ENCODE data around the gene KBTBD13.

Gene KBTBD13

GRCh38 chr15:65101891-65102708, 25.6 kb downstream of the KBTBD13 start:
- TF ChIP-seq ZFX (IDR thresholded peaks at IDR 0.05; ENCODE audit: borderline replicate concordance) (no peak), CTCF (IDR thresholded peaks at IDR 0.05) (peak; percentile 58)
- no peak overlapping the region for H3K27ac ChIP-seq

GRCh38 chr15:65102912-65103311, 26.4 kb downstream of the KBTBD13 start:
- TF ChIP-seq CTCF (IDR thresholded peaks at IDR 0.05), result no peak
- no peak for TF ChIP-seq ZFX (IDR thresholded peaks at IDR 0.05; ENCODE audit: borderline replicate concordance)
- H3K27ac ChIP-seq, result no peak overlapping the region

GRCh38 chr15:65105038-65105437, 28.5 kb downstream of the KBTBD13 start:
- H3K27ac ChIP-seq, result no peak overlapping the region
- no peak for TF ChIP-seq ZFX (IDR thresholded peaks at IDR 0.05; ENCODE audit: borderline replicate concordance)
- TF ChIP-seq CTCF (IDR thresholded peaks at IDR 0.05), result no peak

- no peak overlapping the region for H3K27ac ChIP-seq
- TF ChIP-seq ZFX (IDR thresholded peaks at IDR 0.05; ENCODE audit: borderline replicate concordance) (no peak), CTCF (IDR thresholded peaks at IDR 0.05) (no peak)
Measured at GRCh38 chr15:65106011-65106590, 29.6 kb downstream of the KBTBD13 start.

GRCh38 chr15:65110676-65111292, 34.2 kb downstream of the KBTBD13 start:
- no peak overlapping the region for H3K27ac ChIP-seq
- TF ChIP-seq CTCF (IDR thresholded peaks at IDR 0.05) (no peak), ZFX (IDR thresholded peaks at IDR 0.05; ENCODE audit: borderline replicate concordance) (no peak)

- no peak within 1 kb of the TSS for H3K27ac ChIP-seq
Measured at GRCh38 chr15:65115086-65115485, 38.5 kb downstream of the KBTBD13 start, which contains the start of gene UBAP1L. TSS of gene UBAP1L (minus strand) at chr15:65115200. CDS start at chr15:65106215, 8,985 bp downstream.

More at GRCh38 chr15:65115086-65115485, 38.5 kb downstream of the KBTBD13 start, which contains the start of gene UBAP1L:
- TF ChIP-seq CTCF (IDR thresholded peaks at IDR 0.05) (no peak), ZFX (IDR thresholded peaks at IDR 0.05; ENCODE audit: borderline replicate concordance) (no peak)

All from 22Rv1 (cell line).